COLO668 (cell line): ENCODE results near the gene KIAA1755.

Source experiments
- DNase-seq: peaks from one replicate; lab custom pipeline; 2025; ENCODE audit not compliant: unreplicated experiment; lab: John Stamatoyannopoulos, UW

The KIAA1755 gene

GRCh38 chr20:38222231-38222922 is 38.2 kb downstream of the KIAA1755 start:
- DNase-seq = peak; percentile 50

- peak; percentile 68 for DNase-seq
Observed at GRCh38 chr20:38221119-38221589, 39.4 kb downstream of the KIAA1755 start.

GRCh38 chr20:38220587-38221118 is 39.9 kb downstream of the KIAA1755 start:
- DNase-seq = no peak

- no peak for DNase-seq
Observed at GRCh38 chr20:38219006-38219950, 41.3 kb downstream of the KIAA1755 start.

- DNase-seq = no peak
Observed at GRCh38 chr20:38218566-38218885, 42.0 kb downstream of the KIAA1755 start.

- DNase-seq = no peak
Observed at GRCh38 chr20:38217791-38218565, 42.6 kb downstream of the KIAA1755 start.

GRCh38 chr20:38216746-38217595 is 43.6 kb downstream of the KIAA1755 start:
- no peak for DNase-seq

GRCh38 chr20:38216201-38216600 is 44.3 kb downstream of the KIAA1755 start:
- DNase-seq = no peak

- DNase-seq = no peak
Observed at GRCh38 chr20:38215194-38216182, 45.0 kb downstream of the KIAA1755 start.

GRCh38 chr20:38214256-38215193 is 46.0 kb downstream of the KIAA1755 start:
- DNase-seq = no peak

- no peak for DNase-seq
Observed at GRCh38 chr20:38213607-38213940, 47.0 kb downstream of the KIAA1755 start.

GRCh38 chr20:38212806-38213606 is 47.5 kb downstream of the KIAA1755 start:
- DNase-seq = no peak

GRCh38 chr20:38211200-38212097 is 49.1 kb downstream of the KIAA1755 start:
- no peak for DNase-seq

- DNase-seq = no peak
Observed at GRCh38 chr20:38210741-38211140, 49.8 kb downstream of the KIAA1755 start.

- DNase-seq = no peak
Observed at GRCh38 chr20:38209736-38210405, 50.7 kb downstream of the KIAA1755 start.
